Esophagus squamous epithelium (tissue), 5 donors: ENCODE results near the gene KCNQ1. TPM values are rescaled to one million over a fixed set of nuclear protein-coding genes. Genes with fewer than 3 reads are reported as not detected.
A peak's percentile ranks its signal among the peaks of the same experiment; 100 is the strongest.

Experiments
- DNase-seq: peaks from one replicate; lab custom pipeline; 2025; lab: John Stamatoyannopoulos, UW
- H3K27ac ChIP-seq, 4 donors: fragments of 200-600 bp; sonication (generic); one replicate each; pipeline ENCODE4 v1.5.1; 2016 to 2019; ENCODE audit warnings: mild to moderate bottlenecking in 1 of 4
- H3K27me3 ChIP-seq, 4 donors: fragments of 200-600 bp; sonication (generic); 1 replicate in 3 of 4; 2 replicates in 1 of 4; pipeline versions ENCODE4 v1.5.1 to v1.6.0; 2017 to 2021; ENCODE audit warnings: antibody characterized with exemption in 1 of 4
- H3K36me3 ChIP-seq, 3 donors: fragments of 200-600 bp; sonication (generic); one replicate each; pipeline ENCODE4 v1.5.1; 2016 to 2019
- H3K4me1 ChIP-seq, 3 donors: fragments of 200-600 bp; sonication (generic); one replicate each; pipeline ENCODE4 v1.5.1; 2017 to 2019
- H3K4me3 ChIP-seq, 4 donors: fragments of 200-600 bp; sonication (generic); 1 replicate in 3 of 4; 2 replicates in 1 of 4; pipeline ENCODE4 v1.5.1; 2016 to 2019; ENCODE audit warnings: mild to moderate bottlenecking in 2 of 4, moderate library complexity in 1 of 4
- H3K9me3 ChIP-seq, 3 donors: fragments of 200-600 bp; sonication (generic); one replicate each; pipeline ENCODE4 v1.5.1; 2016 to 2019
- POLR2A ChIP-seq, 4 donors: fragments of 450-650 bp; IDR thresholded peaks; one replicate each; pipeline ENCODE4 v1.6.1; 2017; ENCODE audit warnings: antibody characterized with exemption in 4 of 4, mild to moderate bottlenecking in 4 of 4, moderate library complexity in 3 of 4
- WGBS, 2 donors: methylation state at CpG; one replicate each; pipeline ENCODE4 v1.1.5; 2018; 5-methylcytosine and 5-hydroxymethylcytosine counted together
- intact Hi-C: fragments of 100-400 bp; cut with DNase I; formaldehyde crosslinking; loops from one replicate; pipeline ENCODE4 v1.15.0; 2022
- total RNA-seq, 4 donors: library from RNA; depleted of rRNA; stranded (reverse); fragments of >200 nt; gene quantifications; one replicate each; pipeline ENCODE4 v1.1.0, GENCODE V29; 2016
- TF ChIP-seq, protein P1 (sequence below), 6 experiments: fragments of 450-650 bp in 4 of 6; fragments of 200-600 bp in 2 of 6; sonication (generic) in 2 of 6; IDR thresholded peaks; one replicate each; pipeline ENCODE4 v1.5.1; 2016 to 2019; ENCODE audit warnings: antibody characterized with exemption in 6 of 6, mild to moderate bottlenecking in 4 of 6, moderate library complexity in 4 of 6
- donor health status: DM: yes; HTN: yes; CAD: no.

Gene KCNQ1
- total RNA-seq, 4 donors from 2014 or later: 0.61 to 3.1 (median 0.72) TPM

DNA sequence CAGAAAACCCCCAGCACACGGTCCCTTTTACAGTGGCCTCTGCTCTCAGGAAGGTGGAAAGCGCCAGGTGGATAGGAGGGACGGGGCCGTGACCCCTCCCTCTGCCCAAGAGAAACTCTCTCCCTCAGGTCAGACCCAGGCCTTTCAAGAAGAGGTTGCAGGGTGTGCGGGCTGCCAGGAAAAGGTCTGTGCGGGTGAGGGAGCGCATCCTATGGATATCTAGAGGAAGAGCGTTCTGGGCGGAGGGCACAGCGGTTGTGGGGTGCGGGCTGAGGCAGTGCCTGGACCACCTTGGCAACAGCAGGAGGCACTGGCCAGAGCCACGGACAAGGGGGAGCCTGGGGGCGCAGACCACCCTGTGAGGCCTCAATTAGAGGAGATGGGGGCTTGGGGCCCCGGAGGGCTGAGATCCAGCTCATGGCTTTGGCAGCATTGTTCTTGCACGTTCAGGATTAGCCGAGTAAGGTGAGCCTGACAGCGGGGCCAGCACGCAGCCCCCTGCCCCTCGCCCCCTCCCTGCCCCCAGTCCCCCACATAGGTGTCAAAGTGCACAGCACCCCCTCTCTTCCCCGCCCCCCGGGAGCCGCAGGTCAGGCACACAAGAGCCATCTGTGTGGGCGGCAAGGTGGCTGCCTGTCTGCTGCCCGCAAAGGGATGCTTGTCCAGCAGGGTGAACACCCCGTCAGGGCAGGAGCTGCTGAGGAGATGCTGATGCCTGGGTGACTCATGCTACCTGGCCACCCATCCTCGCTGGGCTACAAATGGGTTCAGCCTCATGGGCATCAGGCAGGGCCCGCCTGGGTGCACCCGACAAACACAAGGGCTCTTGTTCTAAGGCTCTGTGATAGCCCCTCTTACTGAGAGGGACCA is 347.8 kb downstream of the KCNQ1 start:
- Histone ChIP-seq H3K4me3 (no peak overlapping the region), H3K27ac (peak overlapping the region in 2 of 4 donors; percentile 52 to 57), H3K36me3 (no peaks in the 10 kb centered on the region), H3K27me3 (peaks cover 0 to 42% (median 0%) of the 10 kb centered on the region in 4 donors), H3K9me3 (no peaks in the 10 kb centered on the region), H3K4me1 (peaks cover 8 to 24% (median 9%) of the 10 kb centered on the region in 3 donors)
- TF ChIP-seq, protein P1, sequence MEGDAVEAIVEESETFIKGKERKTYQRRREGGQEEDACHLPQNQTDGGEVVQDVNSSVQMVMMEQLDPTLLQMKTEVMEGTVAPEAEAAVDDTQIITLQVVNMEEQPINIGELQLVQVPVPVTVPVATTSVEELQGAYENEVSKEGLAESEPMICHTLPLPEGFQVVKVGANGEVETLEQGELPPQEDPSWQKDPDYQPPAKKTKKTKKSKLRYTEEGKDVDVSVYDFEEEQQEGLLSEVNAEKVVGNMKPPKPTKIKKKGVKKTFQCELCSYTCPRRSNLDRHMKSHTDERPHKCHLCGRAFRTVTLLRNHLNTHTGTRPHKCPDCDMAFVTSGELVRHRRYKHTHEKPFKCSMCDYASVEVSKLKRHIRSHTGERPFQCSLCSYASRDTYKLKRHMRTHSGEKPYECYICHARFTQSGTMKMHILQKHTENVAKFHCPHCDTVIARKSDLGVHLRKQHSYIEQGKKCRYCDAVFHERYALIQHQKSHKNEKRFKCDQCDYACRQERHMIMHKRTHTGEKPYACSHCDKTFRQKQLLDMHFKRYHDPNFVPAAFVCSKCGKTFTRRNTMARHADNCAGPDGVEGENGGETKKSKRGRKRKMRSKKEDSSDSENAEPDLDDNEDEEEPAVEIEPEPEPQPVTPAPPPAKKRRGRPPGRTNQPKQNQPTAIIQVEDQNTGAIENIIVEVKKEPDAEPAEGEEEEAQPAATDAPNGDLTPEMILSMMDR (IDR thresholded peaks at IDR 0.05): no peak
- WGBS, 2 donors: 75 to 85% methylated on average over 8 of the region's 28 CpGs
- intact Hi-C loops: no loop called here
- no peak for DNase-seq

DNA sequence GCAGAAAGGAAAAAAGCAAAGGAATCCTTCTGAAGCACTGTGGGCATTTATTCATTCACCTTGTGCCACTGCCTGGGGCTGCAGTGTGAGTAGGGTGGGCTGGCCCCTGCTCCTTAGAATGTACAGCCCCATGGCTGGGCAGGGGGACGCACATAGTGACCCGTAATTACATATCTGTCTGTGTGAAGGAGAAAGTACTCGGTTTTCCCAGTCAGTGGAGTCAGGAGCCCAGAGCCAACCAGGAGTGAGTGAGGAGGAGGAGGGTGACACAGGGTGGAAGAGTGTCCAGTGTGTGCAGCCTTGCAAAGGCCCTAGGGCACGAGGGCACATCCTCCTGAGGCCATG is 348.9 kb downstream of the KCNQ1 start:
- peaks cover 8 to 18% (median 9%) of the 10 kb centered on the region in 3 donors for H3K4me1 ChIP-seq
- intact Hi-C loops: no loop called here
- peaks cover 0 to 42% (median 0%) of the 10 kb centered on the region in 4 donors for H3K27me3 ChIP-seq
- no peak overlapping the region for H3K27ac ChIP-seq
- H3K36me3 ChIP-seq: no peaks in the 10 kb centered on the region
- TF ChIP-seq POLR2A (IDR thresholded peaks at IDR 0.05): no peak
- TF ChIP-seq, protein P1 (IDR thresholded peaks at IDR 0.05): no peak
- H3K4me3 ChIP-seq: no peak overlapping the region
- no peak for DNase-seq
- WGBS, 2 donors: 83 to 84% methylated on average over 2 to 4 of the region's 4 CpGs
- no peaks in the 10 kb centered on the region for H3K9me3 ChIP-seq

GRCh38 chr11:2794046-2794967 is 349.5 kb downstream of the KCNQ1 start:
- intact Hi-C loops: no loop called here
- Histone ChIP-seq H3K4me1 (peaks cover 8 to 14% (median 9%) of the 10 kb centered on the region in 3 donors), H3K4me3 (no peak overlapping the region), H3K9me3 (no peaks in the 10 kb centered on the region), H3K27ac (no peak overlapping the region), H3K27me3 (peaks cover 0 to 36% (median 0%) of the 10 kb centered on the region in 4 donors), H3K36me3 (no peaks in the 10 kb centered on the region)
- TF ChIP-seq, protein P1 (IDR thresholded peaks at IDR 0.05): no peak
- TF ChIP-seq POLR2A (IDR thresholded peaks at IDR 0.05): no peak
- DNase-seq: no peak
- 74 to 79% methylated on average over 16 to 18 of the region's 18 CpGs for WGBS, 2 donors

DNA sequence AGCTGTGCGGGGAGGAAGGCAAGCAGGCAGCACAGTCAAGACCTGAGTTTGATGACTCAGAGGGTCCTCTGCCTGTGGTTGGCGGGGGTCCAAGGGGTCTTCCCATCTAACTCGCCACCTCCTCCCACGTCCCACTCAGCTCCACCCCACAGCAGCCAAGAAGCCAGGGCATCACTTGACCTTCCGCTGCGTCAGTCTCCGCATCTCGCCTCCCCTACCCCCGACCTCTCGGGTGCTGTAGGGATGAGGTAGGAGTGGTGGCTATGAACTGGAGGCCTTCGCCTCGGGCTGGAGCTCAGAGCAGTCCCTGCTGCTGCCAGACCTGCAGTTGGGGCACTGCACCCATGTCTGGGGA is 350.1 kb downstream of the KCNQ1 start:
- Histone ChIP-seq H3K27ac (no peak overlapping the region), H3K27me3 (peaks cover 0 to 29% (median 0%) of the 10 kb centered on the region in 4 donors), H3K9me3 (no peaks in the 10 kb centered on the region), H3K4me3 (no peak overlapping the region), H3K4me1 (peaks cover 9 to 17% (median 9%) of the 10 kb centered on the region in 3 donors), H3K36me3 (no peaks in the 10 kb centered on the region)
- no peak for DNase-seq
- no peak for TF ChIP-seq POLR2A (IDR thresholded peaks at IDR 0.05)
- TF ChIP-seq, protein P1 (IDR thresholded peaks at IDR 0.05): no peak
- intact Hi-C loops: no loop called here
- WGBS, 2 donors: 83 to 90% methylated on average over 8 to 9 of the region's 12 CpGs
